Adrenal gland (tissue), 5 donors: Measurements from ENCODE around the gene SLC35F1.

ENCODE experiments used
- POLR2A ChIP-seq, 2 donors: fragments of 450-650 bp; IDR thresholded peaks; one replicate each; pipeline ENCODE4 v1.6.1; 2017; ENCODE audit warnings: antibody characterized with exemption in 2 of 2, mild to moderate bottlenecking in 2 of 2, moderate library complexity in 1 of 2
- TF ChIP-seq, protein P1 (sequence below), 6 experiments: fragments of 450-650 bp in 4 of 6; fragments of 200-600 bp in 2 of 6; sonication (generic) in 1 of 6; IDR thresholded peaks; 1 replicate in 5 of 6; 2 replicates in 1 of 6; pipeline versions ENCODE4 v1.5.1 to v1.8.0; 2016 to 2021; ENCODE audit warnings: antibody characterized with exemption in 6 of 6, mild to moderate bottlenecking in 2 of 6, moderate library complexity in 1 of 6
- donor health status: DM: no; HTN: no; CAD: no.

DNA sequence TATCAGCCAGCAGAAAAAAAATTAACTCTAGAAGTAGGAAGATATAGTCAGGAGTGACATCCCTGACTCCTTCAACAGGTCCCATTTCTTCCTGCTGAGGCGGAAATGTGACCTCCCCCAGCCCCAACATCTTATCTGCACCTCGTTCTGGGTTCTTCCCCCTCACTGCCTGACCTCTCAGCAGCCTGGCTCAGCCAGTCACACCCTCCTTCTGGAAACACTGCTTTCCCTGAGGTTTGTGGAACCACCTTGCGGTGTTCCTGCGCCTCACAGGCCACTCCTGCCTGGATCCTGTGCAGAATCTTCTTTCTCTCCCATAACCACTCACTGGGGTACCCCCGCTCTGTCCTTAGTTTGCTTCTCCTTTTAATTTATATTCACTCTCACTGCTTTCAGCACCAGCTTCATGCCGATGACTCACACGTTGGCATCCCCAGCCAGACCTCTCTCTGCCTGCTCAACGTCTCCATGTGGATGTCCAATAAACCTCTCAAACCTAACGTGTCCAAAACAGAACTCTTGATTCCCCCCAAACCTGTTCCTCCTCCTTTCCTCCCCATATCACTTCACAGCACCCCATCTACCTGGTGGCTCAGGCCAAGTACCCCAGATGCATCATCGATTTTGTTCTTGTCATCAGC, 418.3 kb downstream of the SLC35F1 start:
- TF ChIP-seq, protein P1, sequence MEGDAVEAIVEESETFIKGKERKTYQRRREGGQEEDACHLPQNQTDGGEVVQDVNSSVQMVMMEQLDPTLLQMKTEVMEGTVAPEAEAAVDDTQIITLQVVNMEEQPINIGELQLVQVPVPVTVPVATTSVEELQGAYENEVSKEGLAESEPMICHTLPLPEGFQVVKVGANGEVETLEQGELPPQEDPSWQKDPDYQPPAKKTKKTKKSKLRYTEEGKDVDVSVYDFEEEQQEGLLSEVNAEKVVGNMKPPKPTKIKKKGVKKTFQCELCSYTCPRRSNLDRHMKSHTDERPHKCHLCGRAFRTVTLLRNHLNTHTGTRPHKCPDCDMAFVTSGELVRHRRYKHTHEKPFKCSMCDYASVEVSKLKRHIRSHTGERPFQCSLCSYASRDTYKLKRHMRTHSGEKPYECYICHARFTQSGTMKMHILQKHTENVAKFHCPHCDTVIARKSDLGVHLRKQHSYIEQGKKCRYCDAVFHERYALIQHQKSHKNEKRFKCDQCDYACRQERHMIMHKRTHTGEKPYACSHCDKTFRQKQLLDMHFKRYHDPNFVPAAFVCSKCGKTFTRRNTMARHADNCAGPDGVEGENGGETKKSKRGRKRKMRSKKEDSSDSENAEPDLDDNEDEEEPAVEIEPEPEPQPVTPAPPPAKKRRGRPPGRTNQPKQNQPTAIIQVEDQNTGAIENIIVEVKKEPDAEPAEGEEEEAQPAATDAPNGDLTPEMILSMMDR (IDR thresholded peaks at IDR 0.05): no peak
- TF ChIP-seq POLR2A (IDR thresholded peaks at IDR 0.05): no peak
